Activated CD8-positive, alpha-beta memory T cell treated with anti-CD3 and anti-CD28 coated beads for 48 hours (primary cell): ENCODE results near the gene SH3RF3.

Experiments used
- DNase-seq, 3 experiments: peaks; one replicate each; pipeline ENCODE4 v3.0.0-alpha.2; 2020; ENCODE audit warnings: low read depth in 2 of 3, low spot score in 2 of 3

The SH3RF3 gene

DNA sequence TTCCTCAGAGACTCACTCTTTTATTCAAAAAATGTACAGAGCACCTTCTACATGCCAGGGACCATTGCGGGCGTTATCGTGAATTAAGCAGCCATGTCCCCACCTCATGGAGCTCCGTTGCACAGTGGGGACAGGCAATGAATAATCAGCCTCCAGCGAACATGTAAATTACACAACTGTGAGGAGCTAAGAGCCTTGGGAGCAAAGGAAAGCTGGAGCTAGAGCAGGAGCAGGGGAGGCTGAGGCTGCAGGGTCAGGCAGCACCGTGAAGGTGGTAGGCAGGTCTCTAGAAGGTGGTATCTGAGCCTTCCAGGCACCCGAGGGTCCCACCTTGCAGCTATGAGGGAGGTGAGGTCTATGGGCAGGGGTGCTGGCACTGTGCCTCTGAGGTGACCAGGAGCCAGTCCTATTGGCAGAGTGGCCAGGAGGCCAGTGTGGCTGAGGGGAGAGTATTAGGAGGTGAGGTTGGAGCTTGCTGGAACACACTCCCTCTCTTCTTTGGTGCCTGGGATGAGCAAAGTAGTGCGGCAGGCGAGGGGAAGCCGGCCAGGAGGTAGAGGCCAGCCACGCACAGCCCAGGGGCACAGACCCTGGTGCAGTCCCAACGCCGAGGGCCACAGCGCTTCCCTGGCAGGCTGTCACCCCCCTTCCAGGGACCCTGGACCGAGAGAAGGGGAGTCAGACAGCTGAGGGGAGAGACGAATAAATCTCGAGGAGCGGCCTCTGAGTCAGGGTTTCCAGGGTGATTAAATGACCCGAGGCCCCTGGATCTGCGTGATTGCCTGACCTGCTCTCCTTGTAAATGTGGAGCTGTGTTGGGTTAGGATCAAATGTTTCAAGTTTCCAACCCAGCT lies 317.5 kb downstream of the SH3RF3 start:
- DNase-seq: no peak

DNA sequence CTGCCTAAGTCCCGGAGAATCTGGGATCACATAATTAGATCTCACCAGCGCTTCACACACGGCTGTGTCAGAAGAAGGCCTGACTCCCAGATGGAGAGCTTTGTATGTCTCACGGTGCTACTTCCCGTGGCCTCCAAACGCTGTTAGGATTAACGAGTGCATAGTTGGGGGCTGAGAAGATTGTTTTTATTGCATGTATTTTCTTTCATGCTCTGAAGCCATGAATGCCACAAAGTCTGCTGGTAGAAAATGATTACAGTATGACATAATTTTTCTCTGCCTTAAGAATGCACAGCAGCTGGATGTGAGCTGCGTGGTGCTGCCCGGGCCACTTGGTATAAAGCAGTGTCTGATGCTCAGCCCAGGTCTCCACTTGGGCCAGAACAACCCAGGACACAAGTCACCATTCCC lies 318.3 kb downstream of the SH3RF3 start:
- DNase-seq: no peak

DNA sequence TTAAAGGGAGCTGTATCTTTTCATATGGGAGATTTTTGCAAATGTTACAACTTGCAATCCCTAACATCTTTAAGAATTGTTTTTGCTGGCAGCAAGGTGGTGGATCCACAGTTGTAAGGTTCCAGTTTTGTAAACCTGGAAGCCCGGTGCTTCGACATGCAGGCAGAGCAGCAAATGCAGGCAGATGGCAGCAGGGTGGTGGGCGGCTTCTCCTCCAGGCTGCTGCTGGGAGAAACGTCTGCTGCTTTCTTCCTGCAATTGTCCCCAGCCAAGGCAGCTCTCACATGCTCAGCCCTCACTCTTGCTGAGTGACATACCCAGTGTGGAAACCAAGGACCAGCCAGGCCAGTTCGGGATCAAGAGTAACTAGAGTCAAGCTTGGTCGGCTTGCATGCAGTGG lies 318.8 kb downstream of the SH3RF3 start:
- DNase-seq: no peak

DNA sequence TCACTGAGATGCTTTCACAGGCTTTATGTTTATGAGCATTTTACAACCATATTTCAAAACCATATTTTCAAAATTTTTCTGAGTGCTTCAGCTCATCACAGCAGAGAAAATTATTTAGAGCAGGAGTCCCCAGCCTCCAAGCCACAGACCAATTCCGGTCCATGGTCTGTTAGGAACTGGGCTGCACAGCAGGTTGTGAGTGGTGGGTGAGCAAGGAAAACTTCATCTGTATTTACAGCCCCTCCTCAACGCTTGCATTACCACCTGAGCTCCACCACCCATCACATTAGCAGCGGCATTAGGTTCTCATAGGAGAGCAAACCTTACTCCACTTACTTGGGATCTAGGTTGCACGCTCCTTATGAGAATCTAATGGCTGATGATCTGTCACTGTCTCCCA lies 319.2 kb downstream of the SH3RF3 start:
- no peak for DNase-seq

DNA sequence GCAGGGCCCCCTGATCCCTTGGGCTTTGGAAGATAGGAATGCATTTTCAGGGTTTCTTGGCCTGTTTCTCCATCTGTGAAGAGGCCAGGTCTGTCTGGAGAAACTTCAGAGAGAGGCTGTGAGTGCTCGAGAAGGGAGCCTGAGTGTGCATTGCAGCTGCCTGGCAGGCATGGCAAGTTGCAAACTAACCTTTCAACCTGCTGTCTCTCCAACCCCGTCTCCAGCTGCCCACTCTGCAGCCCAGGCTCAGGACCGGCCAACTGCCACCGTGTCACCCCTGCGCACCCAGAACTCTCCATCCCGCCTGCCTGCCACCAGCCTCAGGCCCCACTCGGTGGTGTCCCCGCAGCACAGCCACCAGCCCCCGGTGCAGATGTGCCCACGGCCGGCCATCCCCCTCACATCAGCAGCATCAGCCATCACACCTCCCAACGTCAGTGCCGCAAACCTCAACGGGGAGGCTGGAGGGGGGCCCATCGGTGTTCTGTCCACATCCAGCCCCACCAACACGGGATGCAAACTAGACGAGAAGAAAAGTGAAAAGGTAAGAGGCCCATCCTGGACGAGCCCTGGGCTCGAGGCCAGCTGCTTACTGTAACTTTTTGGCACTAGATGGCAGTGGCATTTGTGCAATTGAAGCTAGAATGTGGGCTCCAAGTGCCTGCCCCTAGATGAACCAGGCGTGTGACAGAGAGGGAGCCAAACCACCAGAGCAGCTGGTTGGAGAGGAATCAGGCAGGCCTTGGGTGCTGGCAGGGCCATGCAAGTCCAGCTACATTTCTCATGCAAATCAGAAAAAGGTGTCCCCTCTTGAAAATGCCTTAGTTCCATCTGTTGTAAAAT lies 320.2 kb downstream of the SH3RF3 start:
- DNase-seq: no peak

DNA sequence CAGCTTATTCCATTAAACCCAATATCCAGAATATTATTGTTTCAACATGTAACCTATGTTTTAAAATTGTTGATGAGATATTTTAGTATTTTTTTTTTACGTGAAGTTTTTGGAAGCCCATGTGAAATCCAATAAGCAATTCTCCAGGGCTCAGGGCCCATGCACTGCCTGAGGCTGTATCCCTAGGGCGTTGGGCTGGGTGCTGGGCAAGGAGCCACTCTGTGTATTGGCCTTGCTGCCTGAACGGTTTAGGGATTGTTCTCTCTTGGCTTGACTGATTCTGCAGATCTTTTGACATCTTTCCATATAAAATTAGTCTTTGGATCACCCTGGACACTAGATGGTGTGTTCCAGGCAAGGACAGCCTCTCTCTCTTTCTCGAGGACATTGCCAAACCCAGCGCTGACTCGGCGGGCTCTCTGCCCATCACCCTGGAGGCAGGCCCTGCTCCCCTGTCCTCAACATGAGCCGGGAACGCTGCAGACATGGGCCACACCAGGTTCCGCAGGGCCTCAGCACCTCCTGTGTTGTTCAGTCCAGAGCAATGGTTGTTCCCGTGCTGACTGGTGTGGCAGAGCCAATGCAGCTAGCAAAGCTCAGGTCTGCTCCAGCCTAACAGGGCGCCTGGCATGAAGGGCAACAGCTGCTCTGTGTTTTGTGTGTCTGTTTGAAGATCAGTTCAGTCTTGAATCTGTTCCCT lies 321.7 kb downstream of the SH3RF3 start:
- no peak for DNase-seq

DNA sequence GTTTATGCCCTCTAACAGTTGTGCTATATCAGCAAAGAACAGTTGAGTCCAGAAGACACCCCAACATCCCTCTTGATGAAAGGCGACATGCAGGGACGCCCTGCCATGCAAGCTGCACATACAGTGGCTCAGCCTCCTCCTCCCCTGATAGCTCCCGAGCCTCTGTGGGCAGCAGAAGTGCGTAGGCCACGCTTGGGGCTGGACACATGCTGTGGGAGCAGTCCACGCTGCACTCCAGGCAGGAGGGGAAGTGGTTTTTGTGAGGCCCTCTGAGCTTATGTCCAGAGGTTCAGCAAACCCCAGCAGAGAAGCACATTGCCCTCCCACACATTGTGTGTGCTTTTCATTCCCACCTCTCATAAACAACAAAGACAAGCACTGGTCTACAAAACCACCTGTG lies 322.7 kb downstream of the SH3RF3 start:
- no peak for DNase-seq

DNA sequence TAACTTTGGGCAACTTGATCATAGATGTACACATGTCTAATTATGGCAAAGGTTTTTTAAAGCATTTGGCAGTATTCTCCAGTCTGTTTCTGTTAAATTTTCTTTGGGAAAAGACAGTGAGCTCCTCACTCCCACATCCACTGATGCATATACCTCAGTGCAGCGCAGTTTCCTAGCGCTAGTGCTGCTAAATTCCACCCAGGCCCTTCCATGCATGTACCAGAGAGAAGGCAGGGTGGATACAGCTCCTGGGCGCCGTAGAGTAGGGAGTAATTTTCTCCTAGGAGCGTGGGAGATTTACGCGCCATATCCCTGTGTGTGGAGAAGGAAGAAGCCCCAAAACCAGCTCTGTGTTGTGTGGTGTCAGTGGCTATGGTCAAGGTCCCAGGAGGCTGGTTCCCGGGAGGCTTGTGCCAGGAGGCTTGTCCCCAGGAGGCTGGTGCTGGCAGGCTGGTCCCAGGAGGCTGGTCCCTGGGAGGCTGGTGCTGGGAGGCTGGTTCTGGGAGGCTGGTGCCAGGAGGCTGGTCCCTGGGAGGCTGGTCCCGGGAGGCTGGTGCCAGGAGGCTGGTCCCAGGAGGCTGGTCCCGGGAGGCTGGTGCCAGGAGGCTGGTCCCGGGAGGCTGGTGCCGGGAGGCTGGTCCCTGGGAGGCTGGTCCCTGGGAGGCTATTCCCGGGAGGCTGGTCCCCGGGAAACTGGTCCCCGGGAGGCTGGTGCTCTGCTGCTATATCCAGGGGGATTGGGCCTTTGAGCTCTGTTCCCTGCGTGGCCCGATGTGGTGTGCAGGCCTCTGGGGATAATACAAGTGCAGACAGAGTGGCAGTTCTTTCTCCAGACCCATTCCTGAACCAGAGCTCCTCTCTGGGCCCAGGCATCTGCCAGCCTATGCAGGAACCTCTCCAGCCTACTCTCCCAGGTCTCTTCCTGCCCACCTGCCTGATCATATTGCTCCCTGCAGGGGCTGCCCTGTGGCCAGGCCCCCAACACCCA lies 323.6 kb downstream of the SH3RF3 start:
- DNase-seq: no peak

DNA sequence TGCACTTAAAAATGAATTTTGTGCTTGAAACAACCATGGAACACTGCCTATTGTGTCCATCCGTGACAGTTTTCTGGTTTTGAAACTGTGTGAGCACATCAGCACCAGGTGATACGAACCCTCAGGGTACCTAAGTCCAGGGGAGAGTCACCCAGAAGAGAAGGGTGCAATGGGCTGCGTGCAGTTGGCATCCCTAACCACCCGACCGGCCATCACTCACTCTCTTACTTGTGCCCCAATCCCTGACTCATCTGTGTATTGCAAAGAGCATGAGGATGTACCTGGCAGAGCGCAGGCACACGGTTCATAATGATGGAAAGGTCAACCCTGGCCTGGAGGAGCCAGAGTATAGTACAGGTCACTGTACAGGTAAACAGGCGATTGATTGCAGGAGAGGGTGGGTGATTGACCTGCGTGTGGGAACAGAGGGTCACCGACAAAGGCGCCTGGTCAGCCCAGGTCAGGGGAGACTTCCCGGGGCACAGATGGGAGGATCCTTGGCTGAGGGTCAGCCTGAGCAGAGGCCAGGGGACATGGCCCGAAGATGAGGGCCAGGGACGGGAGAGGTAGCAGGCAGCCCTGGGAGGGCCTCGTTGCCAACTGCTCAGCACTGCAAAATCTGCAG lies 324.5 kb downstream of the SH3RF3 start:
- no peak for DNase-seq

DNA sequence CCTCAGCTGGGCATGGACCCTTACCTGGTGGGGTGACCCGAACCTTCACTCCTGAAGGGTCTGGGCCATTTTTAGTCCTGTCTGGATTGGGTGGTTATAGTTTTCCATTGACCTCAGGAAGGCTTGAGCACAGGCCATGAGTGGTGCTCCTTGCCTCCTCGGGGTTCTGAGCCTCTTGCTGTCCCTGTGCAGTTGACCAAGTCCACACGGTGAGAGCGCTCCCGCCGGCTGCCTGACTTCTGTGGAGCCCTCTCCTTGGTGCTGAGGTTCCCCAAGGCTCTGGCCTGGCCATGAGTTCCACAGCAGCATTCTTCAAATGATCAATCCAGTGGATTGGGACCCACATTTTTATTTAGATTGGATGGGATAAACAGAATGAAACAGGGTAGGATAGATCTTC lies 325.3 kb downstream of the SH3RF3 start:
- no peak for DNase-seq

DNA sequence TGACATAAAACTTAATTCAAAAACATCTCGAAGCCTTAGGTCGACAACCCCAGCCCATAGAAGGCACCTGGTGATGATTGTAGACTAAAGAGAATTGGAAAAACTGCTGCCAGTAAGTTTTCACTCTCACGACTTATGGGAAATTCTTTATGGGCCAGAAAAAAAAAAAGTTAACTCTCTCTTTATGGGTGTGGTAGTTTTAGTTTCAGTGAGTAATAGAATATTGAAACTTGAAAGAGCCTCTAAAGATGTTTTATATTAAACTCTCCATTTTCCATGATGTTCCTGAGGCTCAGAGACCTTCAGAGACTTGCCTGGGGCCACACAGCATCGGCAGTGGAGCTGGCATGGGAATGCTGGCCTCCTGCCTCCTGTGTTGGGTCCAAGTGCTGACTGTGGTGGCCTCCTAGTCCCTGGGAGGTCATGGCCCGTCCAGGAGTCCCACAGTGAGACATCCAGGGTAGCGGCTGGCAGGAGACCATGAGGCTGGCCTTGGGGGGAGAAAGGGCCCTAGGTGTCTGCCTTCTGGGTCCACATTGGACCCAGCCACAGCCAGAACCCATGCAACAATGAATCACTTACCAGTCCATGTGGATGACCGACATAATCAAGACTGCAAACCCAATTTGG lies 325.9 kb downstream of the SH3RF3 start:
- DNase-seq: no peak

DNA sequence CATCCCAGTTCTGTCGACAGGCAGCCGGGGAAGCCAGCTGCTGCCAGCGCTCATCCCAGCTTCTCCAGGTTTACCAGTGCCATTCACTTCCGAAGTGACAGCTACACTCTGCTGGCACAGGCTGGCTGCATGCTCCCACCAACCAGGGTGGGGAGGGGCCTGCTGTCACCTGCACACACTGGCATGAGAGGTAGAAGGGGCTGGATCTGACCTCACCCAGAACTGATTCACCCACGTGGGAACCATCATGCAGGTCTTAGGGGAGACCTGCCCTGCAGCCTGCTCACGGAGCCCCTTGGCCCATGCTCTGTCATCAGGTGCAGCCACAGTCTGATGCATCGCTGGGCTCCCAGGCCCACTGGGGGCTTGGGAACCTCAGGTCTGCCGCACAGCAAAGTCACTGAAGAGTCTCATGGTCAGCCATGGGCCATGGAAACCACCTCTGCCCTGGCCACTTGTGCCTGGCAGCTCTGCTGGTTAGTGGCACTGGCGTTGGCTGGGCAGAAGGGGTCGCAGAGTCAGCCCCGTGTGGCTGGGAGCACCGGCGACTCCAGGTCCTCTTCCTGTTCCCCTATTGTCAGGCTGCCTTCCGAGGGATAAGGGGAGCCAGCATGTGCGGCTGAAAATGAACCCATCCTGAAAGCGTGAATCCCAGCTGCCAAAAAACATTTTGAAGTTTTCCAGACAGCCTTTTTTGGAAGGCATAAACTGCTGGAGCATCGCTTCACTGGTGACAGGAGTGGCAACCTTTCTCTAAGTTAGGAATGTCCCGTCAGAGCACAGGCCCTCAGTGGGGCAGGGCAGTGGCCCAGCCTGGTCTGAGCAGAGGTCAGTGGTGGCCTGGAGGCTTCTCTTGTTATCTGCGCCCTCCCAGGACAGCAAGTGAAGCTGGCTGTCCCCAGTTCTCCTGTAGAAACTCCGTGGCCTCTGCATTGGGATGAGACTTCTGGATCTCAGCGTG lies 327.0 kb downstream of the SH3RF3 start:
- DNase-seq: no peak

DNA sequence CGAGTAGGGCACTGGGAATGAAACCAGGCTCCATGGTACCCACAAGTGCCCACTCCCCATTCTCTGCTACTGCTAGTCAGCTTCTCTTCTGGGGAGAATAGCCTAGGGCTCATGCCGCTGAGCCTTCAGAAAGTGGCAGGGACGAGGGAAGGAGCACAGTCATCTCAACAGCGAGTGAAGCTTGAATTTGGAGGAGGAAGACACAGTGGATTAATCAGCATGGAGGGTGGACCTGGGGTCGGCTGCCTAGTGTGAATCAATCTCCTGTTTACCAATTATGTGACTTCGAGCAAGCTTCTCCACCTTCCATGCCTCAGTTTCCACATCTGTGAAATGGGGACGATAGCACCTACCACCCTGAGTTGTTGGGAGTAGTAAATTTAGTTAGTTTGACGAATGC lies 327.8 kb downstream of the SH3RF3 start:
- no peak for DNase-seq

DNA sequence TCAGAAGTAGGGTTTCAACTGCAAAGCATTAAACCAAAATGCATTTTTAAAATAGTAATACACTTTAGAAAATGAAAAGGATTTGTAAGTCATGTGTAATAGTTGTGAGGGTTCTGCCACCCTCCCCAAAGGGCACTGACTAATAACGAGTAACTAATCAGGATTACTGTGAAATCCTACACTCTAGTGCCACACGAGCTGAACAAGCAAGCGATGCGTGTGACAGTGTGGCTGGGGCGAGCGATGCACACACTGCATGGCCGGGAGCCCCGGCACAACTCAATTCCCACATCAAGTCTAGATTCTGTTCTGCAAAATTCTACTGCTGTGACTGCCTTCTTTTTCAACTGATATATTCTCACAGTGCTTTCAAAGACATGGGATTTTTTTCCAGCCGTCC lies 328.4 kb downstream of the SH3RF3 start:
- no peak for DNase-seq

DNA sequence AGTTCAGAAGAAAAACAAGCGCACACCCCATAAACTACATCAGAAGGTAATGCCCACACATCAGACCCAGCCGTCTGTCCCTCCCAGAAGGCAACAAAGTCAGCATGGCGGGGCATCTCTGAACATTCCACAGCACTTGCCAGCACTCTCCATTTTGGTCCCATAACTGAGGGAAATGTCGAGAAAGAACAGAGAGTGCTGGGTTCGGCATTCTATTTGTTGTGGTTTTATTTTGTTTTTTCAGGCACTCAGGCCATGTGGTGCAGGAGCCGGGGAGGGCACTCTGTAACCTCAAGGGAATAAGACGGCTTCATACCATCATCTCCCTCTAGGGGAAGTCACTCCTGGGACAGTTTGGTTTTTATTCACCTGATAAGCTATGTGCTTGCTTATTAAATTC lies 328.8 kb downstream of the SH3RF3 start:
- DNase-seq: no peak

DNA sequence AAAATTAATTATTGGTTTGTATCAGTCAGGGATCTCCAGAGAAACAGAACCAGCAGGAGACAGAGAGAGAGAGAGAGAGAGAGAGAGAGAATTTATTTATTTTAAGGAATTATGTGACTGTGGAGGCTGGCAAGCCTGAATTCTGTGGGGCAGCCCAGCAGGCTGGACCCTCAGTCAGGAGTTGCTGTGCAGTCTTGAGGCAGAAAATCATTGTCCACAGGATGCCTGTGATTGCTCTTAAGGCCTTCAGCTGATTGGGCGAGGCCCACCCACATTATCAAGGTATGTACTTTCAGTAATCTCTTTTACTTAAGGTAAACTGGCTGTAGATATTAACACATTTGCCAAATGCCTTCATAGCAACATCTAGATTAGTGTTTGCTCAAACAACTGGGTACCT lies 329.5 kb downstream of the SH3RF3 start:
- DNase-seq: no peak

DNA sequence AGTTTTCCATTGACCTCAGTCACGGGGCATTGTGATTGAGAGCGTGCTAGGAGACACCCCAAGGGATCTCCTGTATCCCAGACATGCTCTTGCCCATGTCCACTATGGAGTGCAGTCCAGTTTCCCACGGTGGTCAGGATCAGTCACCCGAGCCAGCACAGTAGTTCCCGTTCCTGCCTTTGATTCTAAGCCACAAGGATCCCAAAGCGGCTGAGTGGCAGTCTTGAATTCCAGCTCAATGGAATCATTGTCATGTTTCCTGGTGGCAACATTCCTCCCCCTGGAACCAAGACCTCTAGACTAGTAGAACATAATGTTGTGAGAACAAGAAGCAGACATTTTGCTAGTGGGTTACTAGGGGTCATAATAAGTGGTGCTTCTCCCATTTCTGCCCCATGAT lies 330.5 kb downstream of the SH3RF3 start:
- DNase-seq: no peak

DNA sequence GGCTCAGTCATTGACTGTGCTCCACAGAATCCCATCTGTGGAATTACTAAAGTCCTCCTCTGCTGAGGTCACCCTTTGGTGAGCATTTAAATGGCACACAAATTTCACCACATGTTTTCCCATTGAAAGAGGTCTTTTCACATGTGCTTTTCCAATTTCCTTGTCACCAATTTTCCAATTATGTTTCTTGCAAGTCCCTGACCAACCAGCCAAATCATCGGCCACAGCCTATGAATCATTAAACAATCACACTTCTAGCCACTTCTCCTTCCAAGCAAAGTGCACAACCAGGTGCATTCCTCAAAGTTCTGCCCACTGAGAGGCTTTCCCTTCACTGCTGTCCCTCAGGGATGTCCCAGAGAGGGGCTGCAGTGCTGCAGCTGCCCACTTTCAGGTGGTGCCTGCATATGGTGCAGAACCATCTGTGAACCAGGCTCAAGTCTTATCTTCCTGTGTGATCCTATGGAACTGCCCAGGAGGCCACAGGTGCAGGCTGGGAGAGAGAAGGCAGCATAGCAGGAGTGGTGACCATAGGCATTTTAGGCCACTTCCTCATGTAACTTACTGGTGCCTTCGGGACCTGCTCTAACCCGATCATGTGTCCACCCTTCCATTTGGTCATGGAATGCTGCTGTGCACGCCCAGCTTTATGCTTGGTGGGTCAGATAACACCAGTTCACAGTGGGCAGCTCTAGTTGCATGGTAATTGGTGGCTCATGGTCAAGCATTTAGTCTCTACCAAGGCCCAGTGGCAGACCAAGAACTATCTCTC lies 331.7 kb downstream of the SH3RF3 start:
- no peak for DNase-seq
